HEK293T (cell line): ENCODE results near the gene TEAD1.

Experiments used
- ARNT ChIP-seq: fragments of 450-650 bp; IDR thresholded peaks from 2 replicates; pipeline ENCODE4 v1.6.1; 2017; ENCODE audit warnings: mild to moderate bottlenecking
- BHLHE40 ChIP-seq: fragments of 450-650 bp; IDR thresholded peaks from 2 replicates; pipeline ENCODE4 v1.6.1; 2016; ENCODE audit warnings: mild to moderate bottlenecking, moderate library complexity, borderline replicate concordance
- CTBP1 ChIP-seq: fragments of 450-650 bp; IDR thresholded peaks from 2 replicates; pipeline ENCODE4 v1.6.1; 2016; ENCODE audit warnings: borderline replicate concordance
- ELF4 ChIP-seq: fragments of 450-650 bp; IDR thresholded peaks from 2 replicates; pipeline ENCODE4 v1.6.1; 2017; ENCODE audit warnings: antibody characterized with exemption
- FOXK2 ChIP-seq: fragments of 450-650 bp; IDR thresholded peaks from 2 replicates; pipeline ENCODE4 v1.6.1; 2016; ENCODE audit warnings: mild to moderate bottlenecking
- FOXM1 ChIP-seq: fragments of 450-650 bp; IDR thresholded peaks from 2 replicates; pipeline ENCODE4 v1.6.1; 2017; ENCODE audit warnings: mild to moderate bottlenecking, borderline replicate concordance
- HDGF ChIP-seq: fragments of 450-650 bp; IDR thresholded peaks from 2 replicates; pipeline ENCODE4 v1.6.1; 2017; ENCODE audit warnings: antibody characterized with exemption, borderline replicate concordance
- L3MBTL2 ChIP-seq: fragments of 450-650 bp; conservative IDR thresholded peaks from 2 replicates; pipeline ENCODE4 v1.6.1; 2016; ENCODE audit warnings: mild to moderate bottlenecking
- LEF1 ChIP-seq: fragments of 450-650 bp; IDR thresholded peaks from 2 replicates; pipeline ENCODE4 v1.6.1; 2017; ENCODE audit warnings: mild to moderate bottlenecking, borderline replicate concordance
- PKNOX1 ChIP-seq: fragments of 450-650 bp; IDR thresholded peaks from 2 replicates; pipeline ENCODE4 v1.6.1; 2016
- SP1 ChIP-seq: fragments of 450-650 bp; IDR thresholded peaks from 2 replicates; pipeline ENCODE4 v1.6.1; 2017
- SUZ12 ChIP-seq: fragments of 450-650 bp; IDR thresholded peaks from 2 replicates; pipeline ENCODE4 v1.6.1; 2016; ENCODE audit warnings: mild to moderate bottlenecking
- TARDBP ChIP-seq: fragments of 450-650 bp; IDR thresholded peaks from 2 replicates; pipeline ENCODE4 v1.6.1; 2016
- ZNF384 ChIP-seq: fragments of 450-650 bp; IDR thresholded peaks from 2 replicates; pipeline ENCODE4 v1.6.1; 2016

GRCh38 chr11:12683874-12684273, 9.7 kb downstream of the TEAD1 start:
- TF ChIP-seq L3MBTL2, result no peak
- no peak for TF ChIP-seq ZNF384
- TF ChIP-seq SUZ12, result no peak
- TF ChIP-seq CTBP1, result no peak
- no peak for TF ChIP-seq ELF4
- no peak for TF ChIP-seq ARNT
- TF ChIP-seq FOXM1, result no peak
- TF ChIP-seq LEF1, result no peak
- no peak for TF ChIP-seq PKNOX1
- no peak for TF ChIP-seq BHLHE40
- TF ChIP-seq HDGF, result no peak
- no peak for TF ChIP-seq FOXK2
- TF ChIP-seq TARDBP, result no peak
- no peak for TF ChIP-seq SP1
